HepG2 (cell line): ENCODE data around the gene SRBD1. TPM values are rescaled to one million over a fixed set of nuclear protein-coding genes. Genes with fewer than 3 reads are reported as not detected.

Experiments
- AHDC1 ChIP-seq: sonication (generic); formaldehyde crosslinking; IDR thresholded peaks from 2 replicates; pipeline ENCODE4 v1.5.1; 2020; ENCODE audit warnings: mild to moderate bottlenecking, missing genetic modification reagents, borderline replicate concordance
- JUND ChIP-seq: sonication (generic); formaldehyde crosslinking; IDR thresholded peaks from 2 replicates; pipeline ENCODE4 v1.8.0; 2022; ENCODE audit warnings: mild to moderate bottlenecking, missing genetic modification reagents
- MXI1 ChIP-seq: IDR thresholded peaks from 3 replicates; pipeline ENCODE4 v1.6.1; 2012; ENCODE audit warnings: low read depth, low read length, inconsistent platforms, borderline replicate concordance
- PHF8 ChIP-seq: sonication (generic); formaldehyde crosslinking; IDR thresholded peaks from 2 replicates; pipeline ENCODE4 v1.5.0; 2020; ENCODE audit warnings: missing genetic modification reagents
- TERF1 ChIP-seq: sonication (generic); formaldehyde crosslinking; IDR thresholded peaks from 2 replicates; pipeline ENCODE4 v1.8.0; 2022; ENCODE audit warnings: mild to moderate bottlenecking, missing genetic modification reagents, moderate library complexity
- ZC3H4 ChIP-seq: sonication (generic); formaldehyde crosslinking; IDR thresholded peaks from 2 replicates; pipeline ENCODE4 v1.4.0; 2020; ENCODE audit warnings: missing genetic modification reagents, borderline replicate concordance
- ZNF121 ChIP-seq: sonication (generic); formaldehyde crosslinking; IDR thresholded peaks from 2 replicates; pipeline ENCODE4 v1.5.0; 2020; ENCODE audit warnings: mild to moderate bottlenecking, missing genetic modification reagents
- ZNF547 ChIP-seq: sonication (generic); formaldehyde crosslinking; IDR thresholded peaks from 2 replicates; pipeline ENCODE4 v1.5.1; 2020; ENCODE audit warnings: mild to moderate bottlenecking, missing genetic modification reagents
- ZNF704 ChIP-seq: sonication (generic); formaldehyde crosslinking; IDR thresholded peaks from 2 replicates; pipeline ENCODE4 v1.8.1; 2023; ENCODE audit warnings: mild to moderate bottlenecking, inconsistent platforms, moderate library complexity, missing genetic modification reagents, borderline replicate concordance
- ZNF891 ChIP-seq: sonication (generic); formaldehyde crosslinking; IDR thresholded peaks from 2 replicates; pipeline ENCODE4 v1.5.0; 2020; ENCODE audit warnings: mild to moderate bottlenecking, missing genetic modification reagents
- polyA plus RNA-seq, 8 experiments: library from polyadenylated mRNA; depleted of rRNA in 3 of 8; stranded (reverse) in 7 of 8; unstranded in 1 of 8; fragments of >200 nt; fragmentation: Illumina TruSeq in 4 of 8; extraction: Trizol in 4 of 8; gene quantifications; 2 replicates each; pipeline versions ENCODE4 v1.2.1 to v1.2.3, GENCODE V29; 2011 to 2016; ENCODE audit warnings: low read depth in 4 of 8, missing spikeins in 1 of 8, mixed read lengths in 1 of 8; ENCODE audit not compliant: insufficient read depth in 1 of 8
- total RNA-seq, 5 experiments: library from RNA; depleted of rRNA; stranded (reverse); fragments of >200 nt; fragmentation: Illumina TruSeq; extraction: Trizol; gene quantifications; 2 replicates each; pipeline ENCODE4 v1.2.3, GENCODE V29; 2016; ENCODE audit warnings: low read depth in 1 of 5
- TF ChIP-seq, protein P1 (sequence below): sonication (generic); formaldehyde crosslinking; IDR thresholded peaks from one replicate; pipeline ENCODE4 v1.5.1; 2020; ENCODE audit warnings: mild to moderate bottlenecking, missing genetic modification reagents; ENCODE audit errors: not compliant biosample characterization

Gene SRBD1
- total and polyA plus RNA-seq, 2 of the 13 experiments (the other 11 are each of a cell fraction or from before 2014, with no cell fraction given): 3.2 to 23.9 TPM

DNA sequence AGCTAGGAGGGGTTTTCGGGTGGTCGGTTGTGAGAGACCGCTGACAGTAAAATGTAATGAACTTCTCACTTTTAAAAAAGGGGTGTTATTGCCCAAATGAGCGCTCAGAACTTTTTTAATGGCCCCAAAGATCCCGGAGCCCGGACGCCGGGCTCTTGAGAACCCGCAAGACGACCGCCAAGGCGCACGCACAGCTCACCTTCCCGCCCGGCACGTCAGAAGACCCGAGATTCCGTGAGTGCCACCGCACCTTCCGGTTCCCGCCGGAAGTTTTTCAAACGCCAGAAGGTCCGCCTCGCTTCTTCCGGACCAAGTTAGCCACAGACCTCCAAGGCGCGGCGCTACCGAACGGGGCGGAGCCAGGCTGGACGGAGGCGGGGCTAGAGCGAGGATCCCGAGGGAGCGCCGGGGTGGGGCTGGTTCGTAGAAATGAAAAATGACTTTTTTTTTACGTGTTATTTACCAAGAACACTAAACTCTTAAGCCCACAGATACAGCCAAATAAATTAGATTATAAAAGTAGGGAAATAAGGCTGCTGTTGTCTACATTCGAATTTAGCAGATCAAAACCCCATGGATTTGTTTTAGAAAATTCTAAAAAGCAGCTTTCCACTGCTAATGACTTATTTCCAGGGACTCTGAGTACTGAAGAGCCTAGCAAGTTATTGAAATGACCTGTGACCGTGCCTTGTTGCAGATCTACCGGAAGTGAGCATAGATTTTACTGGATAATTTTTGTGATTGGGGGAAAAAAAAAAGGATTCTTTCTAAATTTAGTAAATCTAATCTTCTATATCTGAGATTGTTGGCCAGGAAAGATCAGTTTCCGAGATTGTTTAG is at the start of gene SRBD1 (continued):
- no peak for TF ChIP-seq AHDC1 (CRISPR knock-in tag)
- no peak for TF ChIP-seq ZC3H4 (CRISPR knock-in tag)
- TF ChIP-seq, protein P1, sequence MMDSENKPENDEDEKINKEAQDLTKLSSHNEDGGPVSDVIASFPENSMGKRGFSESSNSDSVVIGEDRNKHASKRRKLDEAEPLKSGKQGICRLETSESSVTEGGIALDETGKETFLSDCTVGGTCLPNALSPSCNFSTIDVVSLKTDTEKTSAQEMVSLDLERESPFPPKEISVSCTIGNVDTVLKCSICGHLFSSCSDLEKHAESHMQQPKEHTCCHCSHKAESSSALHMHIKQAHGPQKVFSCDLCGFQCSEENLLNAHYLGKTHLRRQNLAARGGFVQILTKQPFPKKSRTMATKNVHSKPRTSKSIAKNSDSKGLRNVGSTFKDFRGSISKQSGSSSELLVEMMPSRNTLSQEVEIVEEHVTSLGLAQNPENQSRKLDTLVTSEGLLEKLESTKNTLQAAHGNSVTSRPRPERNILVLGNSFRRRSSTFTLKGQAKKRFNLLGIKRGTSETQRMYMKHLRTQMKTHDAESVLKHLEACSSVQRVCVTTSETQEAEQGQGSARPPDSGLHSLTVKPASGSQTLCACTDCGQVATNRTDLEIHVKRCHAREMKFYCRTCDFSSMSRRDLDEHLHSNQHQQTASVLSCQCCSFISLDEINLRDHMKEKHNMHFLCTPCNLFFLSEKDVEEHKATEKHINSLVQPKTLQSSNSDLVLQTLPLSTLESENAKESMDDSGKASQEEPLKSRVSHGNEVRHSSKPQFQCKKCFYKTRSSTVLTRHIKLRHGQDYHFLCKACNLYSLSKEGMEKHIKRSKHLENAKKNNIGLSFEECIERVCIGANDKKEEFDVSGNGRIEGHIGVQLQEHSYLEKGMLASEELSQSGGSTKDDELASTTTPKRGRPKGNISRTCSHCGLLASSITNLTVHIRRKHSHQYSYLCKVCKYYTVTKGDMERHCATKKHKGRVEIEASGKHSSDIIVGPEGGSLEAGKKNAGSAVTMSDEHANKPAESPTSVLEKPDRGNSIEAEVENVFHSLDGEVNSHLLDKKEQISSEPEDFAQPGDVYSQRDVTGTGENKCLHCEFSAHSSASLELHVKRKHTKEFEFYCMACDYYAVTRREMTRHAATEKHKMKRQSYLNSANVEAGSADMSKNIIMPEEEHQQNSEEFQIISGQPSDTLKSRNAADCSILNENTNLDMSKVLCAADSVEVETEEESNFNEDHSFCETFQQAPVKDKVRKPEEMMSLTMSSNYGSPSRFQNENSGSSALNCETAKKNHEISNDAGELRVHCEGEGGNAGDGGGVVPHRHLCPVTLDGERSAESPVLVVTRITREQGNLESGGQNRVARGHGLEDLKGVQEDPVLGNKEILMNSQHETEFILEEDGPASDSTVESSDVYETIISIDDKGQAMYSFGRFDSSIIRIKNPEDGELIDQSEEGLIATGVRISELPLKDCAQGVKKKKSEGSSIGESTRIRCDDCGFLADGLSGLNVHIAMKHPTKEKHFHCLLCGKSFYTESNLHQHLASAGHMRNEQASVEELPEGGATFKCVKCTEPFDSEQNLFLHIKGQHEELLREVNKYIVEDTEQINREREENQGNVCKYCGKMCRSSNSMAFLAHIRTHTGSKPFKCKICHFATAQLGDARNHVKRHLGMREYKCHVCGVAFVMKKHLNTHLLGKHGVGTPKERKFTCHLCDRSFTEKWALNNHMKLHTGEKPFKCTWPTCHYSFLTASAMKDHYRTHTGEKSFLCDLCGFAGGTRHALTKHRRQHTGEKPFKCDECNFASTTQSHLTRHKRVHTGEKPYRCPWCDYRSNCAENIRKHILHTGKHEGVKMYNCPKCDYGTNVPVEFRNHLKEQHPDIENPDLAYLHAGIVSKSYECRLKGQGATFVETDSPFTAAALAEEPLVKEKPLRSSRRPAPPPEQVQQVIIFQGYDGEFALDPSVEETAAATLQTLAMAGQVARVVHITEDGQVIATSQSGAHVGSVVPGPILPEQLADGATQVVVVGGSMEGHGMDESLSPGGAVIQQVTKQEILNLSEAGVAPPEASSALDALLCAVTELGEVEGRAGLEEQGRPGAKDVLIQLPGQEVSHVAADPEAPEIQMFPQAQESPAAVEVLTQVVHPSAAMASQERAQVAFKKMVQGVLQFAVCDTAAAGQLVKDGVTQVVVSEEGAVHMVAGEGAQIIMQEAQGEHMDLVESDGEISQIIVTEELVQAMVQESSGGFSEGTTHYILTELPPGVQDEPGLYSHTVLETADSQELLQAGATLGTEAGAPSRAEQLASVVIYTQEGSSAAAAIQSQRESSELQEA (CRISPR knock-in tag): no peak
- TF ChIP-seq MXI1: peak; percentile 90; the same call in 2 of the 3 replicates
- no peak for TF ChIP-seq TERF1
- TF ChIP-seq ZNF704: no peak
- TF ChIP-seq ZNF547: 0 out of 2 replicates have a peak, but pooled peaks have one; percentile 14
- no peak for TF ChIP-seq JUND
- peak; percentile 77 for TF ChIP-seq PHF8 (CRISPR knock-in tag)
- no peak for TF ChIP-seq ZNF891 (CRISPR knock-in tag)
- TF ChIP-seq ZNF121: 0 out of 2 replicates have a peak, but pooled peaks have one; percentile 33
